ENCODE results near the gene CRISP1. TPM values are rescaled to one million over a fixed set of nuclear protein-coding genes. Genes with fewer than 3 reads are reported as not detected.

Gene CRISP1
- total and polyA plus RNA-seq, 7 donors, result not detected

- Histone ChIP-seq H3K27ac (no peak overlapping the region), H3K4me1 (no peaks in the 10 kb centered on the region), H3K36me3 (no peaks in the 10 kb centered on the region), H3K27me3 (no peaks in the 10 kb centered on the region), H3K9me3 (no peaks in the 10 kb centered on the region), H3K4me3 (no peak overlapping the region)
- intact Hi-C loops (cut with DNase I), result no loop called here
- TF ChIP-seq CTCF (IDR thresholded peaks at IDR 0.05) (no peak), EP300 (IDR thresholded peaks at IDR 0.05) (no peak), POLR2AphosphoS5 (IDR thresholded peaks at IDR 0.05) (no peak), POLR2A (IDR thresholded peaks at IDR 0.05) (no peak)
- WGBS, 2 donors, result 44 to 68% methylated on average over 2 of the region's 2 CpGs
- DNase-seq, result no peak
Measured at GRCh38 chr6:49790341-49790740, 76.0 kb downstream of the CRISP1 start.

GRCh38 chr6:49787176-49787575 is 79.2 kb downstream of the CRISP1 start, which contains the start of gene PGK2:
Gene PGK2, minus strand, starts transcription at chr6:49787285. Its CDS starts 98 bp downstream, at chr6:49787187.
- 82 to 89% methylated on average over 8 of the region's 8 CpGs for WGBS, 2 donors
- intact Hi-C loops (cut with DNase I), result no loop called here
- TF ChIP-seq POLR2A (IDR thresholded peaks at IDR 0.05) (no peak), EP300 (IDR thresholded peaks at IDR 0.05) (no peak), POLR2AphosphoS5 (IDR thresholded peaks at IDR 0.05) (no peak), CTCF (IDR thresholded peaks at IDR 0.05) (no peak)

GRCh38 chr6:49784272-49784671 is 82.1 kb downstream of the CRISP1 start:
- H3K4me3 ChIP-seq, result no peak overlapping the region
- no peak for TF ChIP-seq EP300 (IDR thresholded peaks at IDR 0.05)
- TF ChIP-seq CTCF (IDR thresholded peaks at IDR 0.05), result no peak
- no peak for TF ChIP-seq POLR2A (IDR thresholded peaks at IDR 0.05)
- no peak for TF ChIP-seq POLR2AphosphoS5 (IDR thresholded peaks at IDR 0.05)
- DNase-seq, result no peak
- H3K27ac ChIP-seq, result no peak overlapping the region
- H3K27me3 ChIP-seq, result no peaks in the 10 kb centered on the region
- H3K4me1 ChIP-seq, result no peaks in the 10 kb centered on the region
- no peaks in the 10 kb centered on the region for H3K36me3 ChIP-seq
- intact Hi-C loops (cut with DNase I), result no loop called here
- H3K9me3 ChIP-seq, result no peaks in the 10 kb centered on the region

More at GRCh38 chr6:49787176-49787575, 79.2 kb downstream of the CRISP1 start, which contains the start of gene PGK2:
- DNase-seq, result no peak
- H3K4me1 ChIP-seq, result no peaks in the 10 kb centered on the region
- H3K9me3 ChIP-seq, result no peaks in the 10 kb centered on the region
- H3K36me3 ChIP-seq, result no peaks in the 10 kb centered on the region
- no peak within 1 kb of the TSS for H3K27ac ChIP-seq
- no peaks in the 10 kb centered on the region for H3K27me3 ChIP-seq
- no peak within 1 kb of the TSS for H3K4me3 ChIP-seq

Other genes with a start within 250 kb of the CRISP1 start
- 1 to 10 TPM in 1 of 4 donors, under 1 TPM in 2, not detected in 1; 0.81 to 1.4 (median 0.83) TPM for gene RHAG, start 229.7 kb downstream of the CRISP1 start, total RNA-seq
- not detected for gene RHAG, start 229.7 kb downstream of the CRISP1 start, polyA plus RNA-seq
- gene CRISP2, start 153.0 kb downstream of the CRISP1 start, total RNA-seq, result not detected
- not detected for gene CRISP2, start 153.0 kb downstream of the CRISP1 start, polyA plus RNA-seq
- not detected for gene CRISP3, start 122.1 kb downstream of the CRISP1 start, total RNA-seq
- gene CRISP3, start 122.1 kb downstream of the CRISP1 start, polyA plus RNA-seq, result under 1 TPM in 1 of 3 donors, not detected in 2; 0.60 TPM
- not detected for gene PGK2, start 79.2 kb downstream of the CRISP1 start, total RNA-seq
- gene PGK2, start 79.2 kb downstream of the CRISP1 start, polyA plus RNA-seq, result not detected
- gene DEFB114, start 97.6 kb upstream of the CRISP1 start, total RNA-seq, result not detected
- not detected for gene DEFB114, start 97.6 kb upstream of the CRISP1 start, polyA plus RNA-seq
- gene DEFB113, start 103.1 kb upstream of the CRISP1 start, total RNA-seq, result not detected
- gene DEFB113, start 103.1 kb upstream of the CRISP1 start, polyA plus RNA-seq, result not detected
- gene DEFB110, start 155.5 kb upstream of the CRISP1 start, total RNA-seq, result not detected
- gene DEFB110, start 155.5 kb upstream of the CRISP1 start, polyA plus RNA-seq, result not detected
- not detected for gene DEFB112, start 183.4 kb upstream of the CRISP1 start, total RNA-seq
- not detected for gene DEFB112, start 183.4 kb upstream of the CRISP1 start, polyA plus RNA-seq

Data from sigmoid colon (tissue), 7 donors.